Lower leg skin (tissue), 3 donors: ENCODE data around the gene DPYD.

Source experiments
- CTCF ChIP-seq, 3 donors: fragments of 450-650 bp; IDR thresholded peaks; one replicate each; pipeline ENCODE4 v1.5.1; 2016; ENCODE audit warnings: antibody characterized with exemption in 3 of 3, mild to moderate bottlenecking in 3 of 3, moderate library complexity in 2 of 3
- POLR2A ChIP-seq, 2 donors: fragments of 450-650 bp; IDR thresholded peaks; one replicate each; pipeline ENCODE4 v1.6.1; 2016 to 2017; ENCODE audit warnings: antibody characterized with exemption in 2 of 2, mild to moderate bottlenecking in 1 of 2, moderate library complexity in 1 of 2

GRCh38 chr1:97913506-97914139 is 7.2 kb downstream of the DPYD start:
- no peak for TF ChIP-seq CTCF (IDR thresholded peaks at IDR 0.05)
- no peak for TF ChIP-seq POLR2A (IDR thresholded peaks at IDR 0.05)
